CD1c-positive myeloid dendritic cell (primary cell): ENCODE results near the gene ATL3.
"Not testable (repeated sequence)": the region's sequence is repeated elsewhere in the genome, so short reads cannot be mapped to it uniquely, and the experiment has no call there.

ENCODE experiments used
- DNase-seq: peaks from one replicate; pipeline ENCODE4 v3.0.0-alpha.2; 2016; ENCODE audit errors: extremely low spot score

Gene ATL3, protein sequence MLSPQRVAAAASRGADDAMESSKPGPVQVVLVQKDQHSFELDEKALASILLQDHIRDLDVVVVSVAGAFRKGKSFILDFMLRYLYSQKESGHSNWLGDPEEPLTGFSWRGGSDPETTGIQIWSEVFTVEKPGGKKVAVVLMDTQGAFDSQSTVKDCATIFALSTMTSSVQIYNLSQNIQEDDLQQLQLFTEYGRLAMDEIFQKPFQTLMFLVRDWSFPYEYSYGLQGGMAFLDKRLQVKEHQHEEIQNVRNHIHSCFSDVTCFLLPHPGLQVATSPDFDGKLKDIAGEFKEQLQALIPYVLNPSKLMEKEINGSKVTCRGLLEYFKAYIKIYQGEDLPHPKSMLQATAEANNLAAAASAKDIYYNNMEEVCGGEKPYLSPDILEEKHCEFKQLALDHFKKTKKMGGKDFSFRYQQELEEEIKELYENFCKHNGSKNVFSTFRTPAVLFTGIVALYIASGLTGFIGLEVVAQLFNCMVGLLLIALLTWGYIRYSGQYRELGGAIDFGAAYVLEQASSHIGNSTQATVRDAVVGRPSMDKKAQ

DNA sequence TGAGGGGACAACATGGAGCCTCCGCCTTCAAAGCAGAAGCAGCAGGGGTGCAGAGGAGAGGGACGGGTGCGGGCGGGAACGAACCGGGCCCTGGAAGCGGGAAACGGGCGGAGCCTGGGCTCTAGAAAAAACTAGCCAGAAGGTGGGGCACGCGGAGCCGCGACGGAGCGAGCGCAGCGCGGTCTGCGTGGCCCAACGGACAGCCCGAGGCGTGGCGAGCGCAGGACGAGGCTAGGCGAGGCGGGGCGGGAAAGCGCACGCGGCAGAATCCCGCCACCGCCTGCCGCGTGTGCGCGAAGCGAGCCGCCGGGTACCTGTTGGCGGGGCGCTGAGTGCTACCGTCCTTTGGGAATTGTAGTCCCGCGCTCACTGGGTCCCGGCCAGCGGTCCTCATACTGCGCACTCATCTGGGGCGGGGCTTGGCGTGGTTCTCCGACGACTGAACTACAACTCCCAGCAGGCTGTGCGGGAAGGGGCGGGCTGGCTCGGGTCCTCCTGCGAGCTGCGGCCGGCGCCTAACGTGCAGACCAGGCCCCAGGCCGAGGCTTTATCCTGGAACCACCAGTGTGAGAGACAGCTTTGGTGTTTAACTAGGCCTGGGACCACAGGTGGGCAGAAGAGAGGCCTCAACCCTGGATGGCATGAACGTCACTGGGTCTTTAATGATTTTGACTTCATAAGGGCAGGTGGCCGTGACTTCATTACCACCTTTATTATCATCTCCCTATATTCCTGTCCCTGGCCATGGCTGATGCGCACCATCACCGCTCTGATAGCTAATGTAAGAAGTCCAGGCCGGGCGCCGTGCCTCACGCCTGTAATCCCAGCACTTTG is at the start of gene ATL3:
TSS of gene ATL3 (minus strand) at position 55 of the 834 bp plus-strand sequence. CDS start at position 14, 41 bp downstream.
- DNase-seq: peak; percentile 96

DNA sequence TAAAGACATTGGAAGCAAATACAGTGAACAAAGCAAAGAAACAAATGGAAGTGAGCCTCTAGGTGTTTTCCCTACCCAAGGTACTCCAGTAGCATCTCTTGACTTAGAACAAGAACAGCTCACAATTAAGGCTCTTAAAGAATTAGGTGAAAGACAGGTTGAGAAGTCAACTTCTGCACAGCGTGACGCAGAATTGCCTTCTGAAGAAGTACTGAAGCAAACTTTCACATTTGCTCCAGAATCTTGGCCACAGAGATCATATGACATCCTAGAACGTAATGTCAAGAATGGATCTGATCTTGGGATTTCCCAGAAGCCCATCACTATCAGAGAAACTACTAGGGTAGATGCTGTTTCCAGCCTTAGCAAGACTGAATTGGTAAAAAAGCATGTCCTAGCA is 49.4 kb upstream of the ATL3 start:
- no peak for DNase-seq

DNA sequence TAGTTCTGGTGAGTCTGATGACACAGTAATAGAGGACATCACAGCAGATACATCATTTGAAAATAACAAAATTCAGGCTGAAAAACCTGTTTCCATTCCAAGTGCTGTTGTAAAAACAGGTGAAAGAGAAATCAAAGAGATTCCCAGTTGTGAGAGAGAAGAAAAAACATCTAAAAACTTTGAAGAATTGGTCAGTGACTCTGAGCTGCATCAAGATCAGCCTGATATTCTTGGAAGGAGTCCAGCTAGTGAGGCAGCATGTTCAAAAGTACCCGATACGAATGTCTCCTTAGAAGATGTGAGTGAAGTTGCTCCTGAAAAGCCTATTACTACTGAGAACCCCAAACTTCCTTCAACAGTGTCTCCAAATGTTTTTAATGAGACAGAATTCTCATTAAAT is 48.8 kb upstream of the ATL3 start:
- no peak for DNase-seq

DNA sequence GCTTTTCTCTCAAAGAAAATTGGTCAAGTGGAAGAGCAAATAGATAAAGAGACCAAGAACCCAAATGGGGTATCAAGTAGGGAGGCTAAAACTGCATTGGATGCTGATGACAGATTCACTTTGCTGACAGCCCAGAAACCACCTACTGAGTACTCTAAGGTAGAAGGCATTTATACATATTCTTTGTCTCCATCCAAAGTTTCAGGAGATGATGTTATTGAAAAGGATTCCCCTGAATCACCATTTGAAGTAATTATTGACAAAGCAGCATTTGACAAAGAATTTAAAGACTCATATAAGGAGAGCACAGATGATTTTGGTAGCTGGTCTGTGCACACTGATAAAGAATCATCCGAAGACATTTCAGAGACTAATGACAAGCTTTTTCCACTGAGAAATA is 47.8 kb upstream of the ATL3 start:
- no peak for DNase-seq

DNA sequence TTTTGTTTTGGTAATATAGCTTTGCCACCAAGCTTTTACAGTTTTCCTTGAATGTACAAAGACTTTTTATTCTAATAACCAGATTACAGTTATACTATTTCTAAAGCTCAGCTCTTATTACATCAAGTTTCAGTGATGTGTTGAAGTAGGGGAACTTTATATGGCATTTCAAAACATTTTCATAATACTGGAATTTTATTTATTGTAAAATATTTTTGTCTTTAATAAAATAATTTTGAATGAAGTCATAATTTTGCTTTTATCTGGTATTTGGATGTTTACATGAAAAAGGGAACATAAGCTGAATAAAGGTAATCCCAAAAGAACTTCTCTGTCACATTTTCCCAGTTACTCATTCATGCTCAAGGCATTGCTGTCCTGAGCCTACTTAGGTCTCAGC is 44.9 kb upstream of the ATL3 start:
- DNase-seq: no peak

DNA sequence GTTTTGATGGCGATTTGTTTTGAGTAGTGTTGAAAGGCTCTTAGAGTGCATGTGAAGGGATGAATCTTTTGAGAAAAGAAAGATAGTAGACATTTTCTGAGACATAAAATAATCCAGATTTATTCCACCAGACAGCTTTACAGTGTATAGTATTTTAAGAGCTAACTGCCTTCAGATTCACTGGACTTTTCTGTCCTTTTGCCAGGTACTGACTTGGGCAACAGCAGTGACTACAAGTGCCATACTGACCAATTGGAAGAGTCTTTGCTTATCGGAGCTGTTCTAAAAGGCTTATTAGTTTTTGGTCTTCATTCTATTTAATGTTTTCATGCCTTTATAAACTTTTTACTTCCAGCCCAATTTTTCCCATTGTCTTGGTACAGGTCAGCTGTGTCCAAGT is 42.6 kb upstream of the ATL3 start:
- no peak for DNase-seq

DNA sequence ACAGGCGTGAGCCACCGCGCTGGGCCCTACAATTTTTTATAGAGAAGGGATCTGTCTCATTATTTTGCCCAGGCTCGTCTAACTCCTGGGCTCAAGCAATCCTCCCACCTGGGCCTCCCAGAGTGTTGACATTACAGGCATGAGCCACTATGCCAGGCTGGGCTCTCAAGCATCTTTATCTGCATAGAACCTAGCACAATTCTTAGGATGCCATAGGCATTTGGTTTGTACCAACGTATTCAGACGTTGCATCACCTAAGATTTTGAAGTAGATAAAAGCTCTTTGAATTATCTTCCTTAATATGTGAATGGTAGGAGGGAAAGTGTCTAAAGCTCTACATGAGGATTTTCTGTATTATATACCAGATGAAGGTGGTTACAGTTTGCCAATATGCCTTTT is 40.7 kb upstream of the ATL3 start:
- no peak for DNase-seq

DNA sequence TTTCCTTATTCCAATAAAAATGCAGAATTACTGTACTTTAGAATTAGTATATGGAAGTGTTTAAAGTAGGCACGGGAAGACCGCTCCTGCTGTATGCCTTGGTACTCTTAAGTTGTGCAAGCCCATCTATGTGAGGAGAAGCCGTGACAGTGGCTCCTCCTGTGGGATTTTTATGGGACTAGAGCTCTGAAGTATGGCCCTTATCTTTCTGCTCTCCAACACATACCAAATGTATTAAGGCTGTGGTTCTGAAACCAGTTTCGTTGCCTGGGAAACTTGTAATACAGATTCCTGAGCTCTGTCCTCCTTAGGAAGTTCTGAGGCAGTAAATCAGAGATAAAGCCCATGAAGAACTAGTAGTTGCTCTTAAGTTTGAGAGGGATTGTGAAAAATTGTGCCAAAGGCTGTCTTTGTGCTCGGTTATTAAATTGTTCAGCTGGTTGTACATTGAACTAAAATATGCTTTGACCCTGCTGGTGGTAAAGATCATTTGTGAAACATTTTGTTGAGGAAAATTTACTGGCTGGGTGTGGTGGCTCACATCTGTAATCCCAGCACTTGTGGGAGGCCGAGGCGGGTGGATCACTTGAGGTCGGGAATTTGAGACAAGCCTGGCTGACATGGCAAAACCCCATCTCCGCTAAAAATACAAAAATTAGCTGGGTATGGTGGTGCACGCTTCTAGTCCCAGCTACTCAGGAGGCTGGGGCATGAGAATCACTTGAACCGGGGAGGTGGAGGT is 39.5 kb upstream of the ATL3 start:
- no peak for DNase-seq

DNA sequence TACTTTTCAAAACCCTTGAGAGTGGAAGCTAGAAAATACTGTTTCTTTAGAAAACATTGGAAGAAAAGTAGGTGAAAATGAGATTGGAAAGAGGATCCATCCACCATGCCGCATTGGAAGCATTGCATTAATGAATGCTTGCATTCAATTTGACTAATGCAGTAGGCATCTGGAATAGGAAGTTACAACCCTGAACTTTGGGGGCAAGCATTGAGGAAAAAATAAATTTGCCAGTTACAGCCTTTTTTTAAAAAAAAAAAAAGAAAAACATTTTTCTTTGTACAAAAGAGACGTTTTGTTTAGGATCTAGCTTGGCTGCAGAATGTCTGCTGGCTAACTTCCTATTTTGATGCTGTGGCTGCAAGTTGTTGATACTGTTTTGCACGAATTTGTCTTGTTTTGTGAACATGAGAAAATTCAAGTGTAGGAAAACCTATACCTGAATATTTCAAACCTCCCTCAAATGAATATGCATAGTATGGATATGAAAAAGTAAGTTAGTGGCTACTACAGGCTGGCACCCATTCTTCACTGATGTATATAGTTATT is 38.2 kb upstream of the ATL3 start:
- DNase-seq: no peak

DNA sequence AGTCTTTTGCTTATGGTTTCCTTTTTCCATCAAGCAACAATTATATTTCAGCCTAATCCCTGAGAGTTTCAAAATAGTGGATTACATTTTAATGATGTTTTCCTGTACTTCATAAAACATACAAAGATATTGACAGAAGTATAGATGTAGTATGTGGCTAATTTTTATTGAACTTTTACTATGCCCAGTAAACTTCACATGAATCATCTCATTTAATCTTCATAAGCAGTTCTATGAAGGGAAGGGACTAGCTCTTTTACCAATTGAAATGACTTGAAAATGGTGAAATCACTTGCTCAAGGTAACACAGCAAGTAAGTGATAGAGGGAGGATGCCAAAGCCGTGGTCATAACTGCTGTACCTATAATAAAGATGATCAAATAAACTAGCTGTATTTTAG is 37.6 kb upstream of the ATL3 start:
- DNase-seq: no peak

DNA sequence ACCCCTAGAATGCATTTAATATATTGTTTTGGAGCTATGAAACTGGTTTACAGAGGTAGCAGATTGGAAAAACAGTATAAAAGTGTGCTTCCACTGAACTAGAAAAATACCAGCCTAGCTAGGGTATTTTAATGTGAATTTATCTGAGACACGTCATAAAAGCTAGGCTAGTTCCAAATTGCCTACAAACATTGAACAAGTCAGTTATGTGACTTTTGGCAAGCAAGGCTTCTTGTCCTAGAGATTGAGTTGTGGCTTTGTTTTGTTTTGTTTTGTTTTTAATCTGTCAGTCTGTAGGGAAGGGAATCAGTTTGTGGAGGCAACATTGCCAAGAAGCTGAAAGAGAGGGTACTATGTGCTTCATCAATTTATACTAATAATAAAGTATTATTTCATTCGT is 34.4 kb upstream of the ATL3 start:
- no peak for DNase-seq

DNA sequence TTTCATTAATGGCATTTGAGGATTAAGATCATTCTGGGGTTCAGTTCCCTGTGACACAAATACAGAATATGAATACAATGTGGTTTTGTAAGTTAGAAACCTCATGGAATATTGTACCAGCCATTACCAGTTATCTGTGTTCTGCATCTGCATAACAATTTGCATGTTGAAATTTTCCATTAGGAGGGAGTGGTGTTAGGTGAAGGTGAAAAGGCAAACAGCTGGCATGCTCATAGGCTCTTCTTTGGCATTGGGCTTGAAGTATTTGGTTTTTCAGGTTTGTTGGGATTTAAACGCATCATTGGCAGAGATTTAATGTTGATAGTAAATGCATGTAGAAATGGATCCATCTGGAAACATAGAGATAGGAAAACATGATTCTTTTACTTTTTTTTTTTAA is 28.7 kb upstream of the ATL3 start:
- no peak for DNase-seq

DNA sequence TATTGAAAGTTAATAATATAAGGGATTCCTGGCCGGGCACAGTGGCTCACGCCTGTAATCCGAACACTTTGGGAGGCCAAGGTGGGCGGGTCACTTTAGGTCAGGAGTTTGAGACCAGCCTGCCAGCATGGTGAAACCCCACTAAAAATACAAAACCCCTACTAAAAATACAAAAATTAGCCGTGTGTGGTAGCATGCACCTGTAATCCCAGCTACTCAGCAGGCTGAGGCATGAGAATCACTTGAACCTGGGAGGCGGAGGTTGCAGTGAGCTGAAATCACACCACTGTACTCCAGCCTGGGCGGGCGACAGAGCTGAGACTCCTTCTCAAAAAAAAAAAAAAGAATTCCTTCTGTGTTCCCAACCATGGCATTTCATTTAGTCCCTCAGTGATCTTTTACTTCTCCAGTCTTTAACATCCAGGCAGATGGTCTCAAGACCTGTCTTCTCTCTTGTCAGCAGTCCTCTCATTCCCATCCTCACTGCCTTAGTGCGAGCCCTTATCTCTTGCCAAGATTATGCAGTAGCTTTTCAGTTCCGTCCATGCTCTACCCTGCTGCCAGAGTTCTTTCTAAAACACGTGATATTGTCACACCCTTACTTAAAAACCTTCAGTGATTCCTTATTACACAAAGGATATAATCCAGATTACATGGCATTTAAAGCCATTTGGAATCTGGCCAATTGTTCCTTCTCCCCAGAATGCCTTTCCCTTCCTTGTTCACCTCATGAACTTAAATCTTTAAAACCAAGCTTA is 28.0 kb upstream of the ATL3 start:
- no peak for DNase-seq

DNA sequence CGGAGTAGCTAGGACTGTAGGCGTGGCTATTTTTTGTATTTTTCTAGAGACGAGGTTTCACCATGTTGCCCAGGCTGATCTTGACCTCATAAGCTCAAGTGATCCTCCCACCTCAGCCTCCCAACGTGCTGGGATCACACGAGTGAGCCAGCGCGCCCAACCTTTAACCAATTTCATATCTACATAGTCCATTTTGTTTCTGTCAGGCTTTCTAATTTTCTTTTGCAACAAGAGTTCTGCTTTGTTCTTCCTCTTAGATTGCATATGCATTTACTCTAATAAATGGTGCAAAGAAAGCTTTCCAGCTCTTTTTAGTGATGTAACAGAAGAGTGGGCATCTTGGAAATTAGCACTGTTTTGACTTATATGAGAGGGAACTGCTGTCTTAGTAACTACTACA is 23.4 kb upstream of the ATL3 start:
- peak; percentile 63 for DNase-seq

DNA sequence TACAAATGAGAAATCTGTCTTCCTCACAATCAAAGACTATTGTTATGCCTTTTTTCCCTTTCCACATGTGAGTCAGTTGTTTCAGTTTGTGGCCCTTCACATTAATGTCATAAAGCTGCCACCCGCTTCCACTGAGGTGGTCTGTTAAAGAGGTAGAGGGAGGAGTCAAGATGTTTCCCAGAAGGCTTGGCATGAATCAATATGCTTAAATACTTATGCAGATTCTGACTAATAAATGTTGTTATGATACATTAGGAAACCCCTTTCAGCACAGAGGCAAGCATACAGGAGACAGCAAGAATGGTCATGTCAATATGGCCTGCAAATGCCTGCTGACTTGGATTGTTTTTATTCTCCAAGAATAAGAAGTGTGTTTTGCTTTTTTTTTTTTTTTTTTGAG is 16.7 kb upstream of the ATL3 start:
- DNase-seq: no peak

DNA sequence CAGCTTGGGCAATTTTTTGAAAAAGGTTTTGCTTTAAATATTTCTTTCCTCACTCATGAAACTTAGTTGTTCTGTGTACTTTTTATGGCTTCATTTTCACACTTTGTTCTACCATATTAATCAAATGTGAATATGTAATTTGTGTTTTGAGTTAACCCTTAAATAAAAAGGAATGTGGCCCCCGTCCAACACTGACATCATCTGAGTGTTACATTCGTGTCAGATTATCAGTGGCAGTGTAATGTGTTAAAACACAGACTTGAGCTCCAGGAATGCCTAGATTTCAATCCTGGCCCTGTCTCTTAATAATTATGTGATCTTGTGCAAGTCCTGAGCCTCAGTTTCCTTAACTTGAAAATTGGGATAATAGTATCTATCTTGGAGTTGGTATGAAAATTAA is 15.8 kb upstream of the ATL3 start:
- no peak for DNase-seq

DNA sequence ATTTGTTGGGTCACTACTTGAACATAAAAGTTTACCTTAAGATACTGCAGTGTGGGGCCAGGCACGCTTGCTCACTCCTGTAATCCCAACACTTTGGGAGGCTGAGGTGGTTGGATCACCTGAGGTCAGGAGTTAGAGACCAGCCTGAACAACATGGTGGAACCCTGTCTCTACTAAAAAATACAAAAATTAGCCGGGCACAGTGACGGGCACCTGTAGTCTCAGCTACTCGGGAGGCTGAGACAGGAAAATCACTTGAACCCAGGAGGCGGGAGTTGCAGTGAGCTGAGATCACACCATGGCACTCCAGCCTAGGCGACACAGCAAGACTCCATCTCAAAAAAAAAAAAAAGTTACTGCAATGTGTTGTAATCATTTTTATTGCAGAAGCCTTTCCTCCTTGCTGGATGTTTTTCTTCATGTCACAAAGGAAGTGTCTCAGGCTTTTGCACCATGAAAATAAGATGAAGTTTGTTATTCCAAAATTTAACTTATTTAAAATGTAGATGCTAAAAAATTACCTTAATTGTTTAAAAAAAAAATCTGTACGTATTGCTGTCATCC is 14.1 kb upstream of the ATL3 start:
- DNase-seq: not testable (repeated sequence)

DNA sequence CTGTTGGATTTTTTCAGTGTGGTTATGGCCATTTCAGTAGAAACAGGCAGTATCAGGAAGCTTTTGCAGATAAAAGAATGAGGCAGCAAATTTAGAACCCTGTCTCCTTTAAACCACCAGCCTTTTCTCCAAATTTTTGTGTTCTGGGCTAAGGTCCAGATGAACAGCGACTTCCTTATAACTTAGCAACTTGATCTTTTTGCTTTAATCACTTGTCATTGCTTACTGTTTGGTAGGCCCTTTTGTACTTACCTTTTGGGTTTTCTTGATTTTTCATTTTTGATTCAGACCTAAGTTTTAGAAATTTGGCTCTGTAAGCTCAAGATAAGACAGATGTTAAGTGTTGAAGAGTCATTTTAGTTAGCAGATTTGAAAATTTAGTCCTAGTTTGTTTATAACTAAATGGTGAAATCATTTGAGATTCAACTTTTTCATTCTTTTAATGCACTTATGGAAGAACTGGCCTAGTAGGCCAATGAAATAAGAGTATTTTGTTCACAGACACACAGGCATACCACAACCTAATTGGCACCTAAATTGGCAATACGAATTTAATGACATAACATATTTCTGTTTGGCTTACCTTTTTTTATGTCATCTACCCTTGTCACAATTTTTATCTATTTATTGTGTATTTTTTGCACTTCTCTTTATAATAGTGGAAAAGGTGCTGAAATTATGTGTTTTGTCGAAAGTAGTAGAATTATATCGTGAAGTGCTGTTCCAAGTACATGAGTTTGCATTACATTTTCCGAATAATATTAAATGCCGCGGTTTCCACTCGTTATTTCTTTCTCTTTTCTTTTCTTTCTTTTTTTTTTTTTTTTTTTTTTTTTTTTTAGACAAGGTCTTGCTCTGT is 12.2 kb upstream of the ATL3 start:
- peak; percentile 19 for DNase-seq

DNA sequence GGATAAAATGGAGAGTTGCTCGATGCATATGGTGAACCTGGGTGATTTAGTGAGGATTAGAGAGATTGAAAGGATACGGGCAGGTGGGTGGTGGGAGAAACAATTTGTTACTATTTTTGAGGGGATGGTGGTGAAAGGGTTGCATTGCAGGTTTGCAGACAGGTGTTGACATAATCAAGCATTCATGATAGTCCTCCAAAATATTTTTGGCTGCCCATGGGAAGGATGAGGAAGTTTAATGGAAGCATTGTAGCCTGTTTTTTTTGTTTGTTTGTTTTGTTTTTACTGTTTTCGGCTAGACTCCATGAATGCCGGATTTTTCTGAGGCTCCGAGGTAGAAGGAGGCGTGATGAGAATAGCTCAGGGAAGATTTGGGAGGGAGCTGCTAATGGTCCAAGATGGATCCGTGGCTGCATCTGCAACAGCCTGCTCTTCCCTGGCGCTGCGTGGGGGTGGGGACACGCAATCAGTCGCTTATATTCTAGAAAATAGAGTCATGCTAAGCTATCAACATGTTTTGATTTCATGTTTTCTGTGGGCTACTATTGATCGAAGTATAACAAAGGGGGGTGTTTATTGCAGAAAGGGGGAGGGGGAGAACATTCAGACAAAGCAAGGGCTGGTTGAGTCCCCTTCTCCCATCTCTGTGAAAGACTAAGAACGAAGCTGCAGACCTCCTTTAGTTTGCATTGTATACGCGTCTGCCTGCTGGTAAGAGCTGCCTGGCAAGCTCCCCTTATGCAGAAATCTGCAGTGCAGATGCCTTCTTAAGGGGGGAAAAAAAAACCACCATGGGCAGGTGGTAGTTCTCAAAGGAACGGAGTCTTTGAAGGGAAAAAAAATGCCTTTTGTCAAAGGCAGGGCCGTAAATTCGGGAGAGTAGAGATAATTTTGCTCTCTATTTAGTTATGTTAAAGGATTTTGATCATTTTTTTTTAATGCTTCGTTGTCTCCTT is 11.2 kb upstream of the ATL3 start:
- peak; percentile 41 for DNase-seq
